Measurements from ENCODE around the gene CYP26A1. TPM values are rescaled to one million over a fixed set of nuclear protein-coding genes. Genes with fewer than 3 reads are reported as not detected.

The CYP26A1 gene
- total RNA-seq, 1 donor from 2014 or later = 0.64 TPM

DNA sequence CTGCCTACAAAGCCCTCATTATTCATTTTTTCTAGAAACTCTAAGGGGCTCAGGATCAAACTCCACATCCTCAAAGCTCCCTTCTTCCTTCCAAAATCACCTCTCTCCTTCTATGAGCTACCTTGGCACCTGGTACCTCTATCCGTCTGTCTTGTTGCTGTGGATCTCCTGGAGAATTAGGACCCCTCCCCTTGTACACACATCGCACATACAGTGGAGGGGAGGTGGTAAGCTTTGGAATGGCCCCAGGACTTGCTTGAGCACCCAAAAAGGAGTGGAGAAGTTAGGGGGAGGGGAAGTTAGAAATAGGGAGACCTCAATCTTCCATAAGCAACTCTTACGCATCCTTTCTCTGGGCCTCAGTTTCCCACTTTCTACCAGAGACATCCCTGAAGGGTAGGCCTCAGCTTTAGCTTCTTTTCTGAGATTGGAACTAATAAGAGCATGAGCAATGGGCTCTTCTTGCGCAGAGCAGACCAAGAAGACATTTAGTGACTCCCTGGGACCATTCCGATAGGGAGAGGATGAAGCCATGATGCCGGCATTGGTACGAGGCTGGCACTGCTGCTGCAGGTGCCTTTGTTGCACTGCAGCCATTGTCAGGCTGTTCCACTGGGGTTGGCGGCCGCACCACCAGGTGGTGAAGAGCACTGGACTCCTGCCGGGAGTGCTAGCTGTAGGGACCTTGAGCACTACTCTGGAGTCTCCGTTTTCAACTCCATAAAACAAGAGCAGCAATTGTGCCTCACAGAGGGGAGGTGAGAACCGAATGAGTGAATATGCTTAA is 8.6 kb upstream of the CYP26A1 start:
- Mint-ChIP-seq H3K36me3 (ENCODE audit: low read depth, unreplicated experiment) (peaks cover 22% of the 10 kb centered on the region), H3K9me3 (ENCODE audit: unreplicated experiment) (no peaks in the 10 kb centered on the region), H3K27ac (ENCODE audit: unreplicated experiment) (no peak overlapping the region), H3K4me1 (ENCODE audit: unreplicated experiment) (peaks cover 21% of the 10 kb centered on the region), H3K4me3 (ENCODE audit: unreplicated experiment) (peak overlapping the region; percentile 23), H3K27me3 (ENCODE audit: unreplicated experiment) (peaks cover 42% of the 10 kb centered on the region)
- no peak for DNase-seq (ENCODE audit: low spot score)
- TF ChIP-seq, protein P1, sequence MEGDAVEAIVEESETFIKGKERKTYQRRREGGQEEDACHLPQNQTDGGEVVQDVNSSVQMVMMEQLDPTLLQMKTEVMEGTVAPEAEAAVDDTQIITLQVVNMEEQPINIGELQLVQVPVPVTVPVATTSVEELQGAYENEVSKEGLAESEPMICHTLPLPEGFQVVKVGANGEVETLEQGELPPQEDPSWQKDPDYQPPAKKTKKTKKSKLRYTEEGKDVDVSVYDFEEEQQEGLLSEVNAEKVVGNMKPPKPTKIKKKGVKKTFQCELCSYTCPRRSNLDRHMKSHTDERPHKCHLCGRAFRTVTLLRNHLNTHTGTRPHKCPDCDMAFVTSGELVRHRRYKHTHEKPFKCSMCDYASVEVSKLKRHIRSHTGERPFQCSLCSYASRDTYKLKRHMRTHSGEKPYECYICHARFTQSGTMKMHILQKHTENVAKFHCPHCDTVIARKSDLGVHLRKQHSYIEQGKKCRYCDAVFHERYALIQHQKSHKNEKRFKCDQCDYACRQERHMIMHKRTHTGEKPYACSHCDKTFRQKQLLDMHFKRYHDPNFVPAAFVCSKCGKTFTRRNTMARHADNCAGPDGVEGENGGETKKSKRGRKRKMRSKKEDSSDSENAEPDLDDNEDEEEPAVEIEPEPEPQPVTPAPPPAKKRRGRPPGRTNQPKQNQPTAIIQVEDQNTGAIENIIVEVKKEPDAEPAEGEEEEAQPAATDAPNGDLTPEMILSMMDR (IDR thresholded peaks at IDR 0.05; ENCODE audit: unreplicated experiment) = no peak

DNA sequence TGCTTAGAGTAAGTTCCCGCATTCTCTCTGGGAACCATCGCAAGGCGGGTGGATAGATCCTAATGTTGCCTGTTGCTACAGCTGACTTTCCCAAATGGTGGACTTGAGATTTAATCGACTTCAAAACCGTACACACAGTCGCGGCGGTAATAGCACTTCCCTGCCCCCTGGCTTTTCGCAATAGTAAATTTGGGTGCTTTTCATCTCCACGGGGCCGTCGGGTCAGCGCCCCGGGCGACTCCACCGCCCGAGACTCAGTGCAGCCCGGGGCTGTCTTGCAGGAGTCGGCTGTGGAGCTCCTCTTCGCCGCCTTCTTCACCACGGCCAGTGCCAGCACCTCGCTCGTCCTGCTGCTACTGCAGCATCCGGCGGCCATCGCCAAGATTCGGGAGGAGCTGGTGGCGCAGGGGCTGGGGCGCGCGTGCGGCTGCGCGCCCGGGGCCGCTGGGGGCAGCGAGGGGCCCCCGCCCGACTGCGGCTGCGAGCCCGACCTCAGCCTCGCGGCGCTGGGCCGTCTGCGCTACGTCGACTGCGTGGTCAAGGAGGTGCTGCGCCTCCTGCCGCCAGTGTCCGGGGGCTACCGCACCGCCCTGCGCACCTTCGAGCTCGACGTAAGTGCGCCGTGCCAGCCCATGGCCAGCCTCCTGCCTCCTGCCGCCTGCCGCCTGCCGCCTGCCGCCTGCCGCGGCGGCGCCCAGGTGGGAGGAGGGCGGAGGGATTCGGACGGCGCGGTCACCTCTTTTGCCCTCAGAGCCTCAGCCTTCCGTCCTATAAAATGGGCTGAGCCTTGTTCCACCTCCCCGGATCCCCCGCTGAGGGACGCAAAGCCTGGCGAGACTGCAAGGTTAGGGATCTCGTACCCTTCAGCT is 7.8 kb upstream of the CYP26A1 start:
- H3K36me3 Mint-ChIP-seq (ENCODE audit: low read depth, unreplicated experiment) = peaks cover 22% of the 10 kb centered on the region
- no peak for DNase-seq (ENCODE audit: low spot score)
- no peak overlapping the region for H3K4me3 Mint-ChIP-seq (ENCODE audit: unreplicated experiment)
- H3K4me1 Mint-ChIP-seq (ENCODE audit: unreplicated experiment) = peaks cover 21% of the 10 kb centered on the region
- no peak overlapping the region for H3K27ac Mint-ChIP-seq (ENCODE audit: unreplicated experiment)
- TF ChIP-seq, protein P1 (IDR thresholded peaks at IDR 0.05; ENCODE audit: unreplicated experiment) = no peak
- peaks cover 44% of the 10 kb centered on the region for H3K27me3 Mint-ChIP-seq (ENCODE audit: unreplicated experiment)
- H3K9me3 Mint-ChIP-seq (ENCODE audit: unreplicated experiment) = no peaks in the 10 kb centered on the region

- no peak for DNase-seq (ENCODE audit: low spot score)
- H3K4me1 Mint-ChIP-seq (ENCODE audit: unreplicated experiment) = peaks cover 21% of the 10 kb centered on the region
- no peaks in the 10 kb centered on the region for H3K9me3 Mint-ChIP-seq (ENCODE audit: unreplicated experiment)
- TF ChIP-seq, protein P1 (IDR thresholded peaks at IDR 0.05; ENCODE audit: unreplicated experiment) = no peak
- H3K4me3 Mint-ChIP-seq (ENCODE audit: unreplicated experiment) = peak overlapping the region; percentile 1
- peaks cover 46% of the 10 kb centered on the region for H3K27me3 Mint-ChIP-seq (ENCODE audit: unreplicated experiment)
- H3K27ac Mint-ChIP-seq (ENCODE audit: unreplicated experiment) = no peak overlapping the region
- peaks cover 22% of the 10 kb centered on the region for H3K36me3 Mint-ChIP-seq (ENCODE audit: low read depth, unreplicated experiment)
These were observed 7.2 kb upstream of the CYP26A1 start for GRCh38 chr10:93066544-93066913.

DNA sequence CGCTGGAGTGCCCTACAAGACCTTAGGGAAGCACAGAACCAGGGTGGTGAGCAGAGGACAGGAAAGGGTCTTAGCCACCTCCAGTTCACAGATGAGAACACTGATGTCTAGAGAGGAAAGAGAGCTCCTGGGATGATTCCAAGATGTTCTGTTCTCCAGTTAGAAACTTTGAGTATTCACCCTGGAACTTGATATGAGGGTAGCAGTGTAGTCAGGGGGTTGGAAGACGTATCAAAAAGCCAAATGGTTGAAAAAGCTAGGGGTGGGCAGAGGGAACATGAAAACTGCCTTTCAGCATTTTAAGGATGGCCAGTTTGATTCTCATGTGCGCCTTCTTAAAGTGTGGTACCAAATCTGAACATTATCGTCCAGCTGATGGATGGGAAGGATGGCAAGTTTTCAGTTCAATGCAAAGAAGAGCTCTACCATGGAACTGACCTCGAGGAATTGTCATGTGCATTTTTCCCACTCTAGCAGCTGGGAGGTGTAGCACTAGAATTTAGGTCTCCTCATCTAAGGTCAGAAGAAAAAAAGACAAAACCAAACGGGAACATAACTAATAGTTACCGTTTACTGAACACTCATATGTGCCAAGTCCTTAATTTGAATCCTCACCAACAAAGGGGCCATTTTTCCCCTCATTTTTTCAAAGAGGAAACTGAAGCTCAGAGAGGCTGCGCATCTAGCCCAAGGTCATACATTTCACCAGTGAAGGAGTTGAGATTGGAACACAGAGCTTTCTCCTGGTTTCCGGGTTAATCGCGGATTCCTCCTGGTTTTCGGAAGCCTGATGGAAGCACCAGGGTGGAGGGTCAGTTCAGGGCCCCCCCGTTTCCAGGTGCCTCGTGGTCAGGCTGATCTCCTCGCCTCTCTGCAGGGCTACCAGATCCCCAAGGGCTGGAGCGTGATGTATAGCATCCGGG is 6.0 kb upstream of the CYP26A1 start:
- Mint-ChIP-seq H3K9me3 (ENCODE audit: unreplicated experiment) (no peaks in the 10 kb centered on the region), H3K27me3 (ENCODE audit: unreplicated experiment) (peaks cover 46% of the 10 kb centered on the region), H3K4me1 (ENCODE audit: unreplicated experiment) (peaks cover 17% of the 10 kb centered on the region), H3K4me3 (ENCODE audit: unreplicated experiment) (peak overlapping the region; percentile 40), H3K36me3 (ENCODE audit: low read depth, unreplicated experiment) (peaks cover 22% of the 10 kb centered on the region), H3K27ac (ENCODE audit: unreplicated experiment) (no peak overlapping the region)
- TF ChIP-seq, protein P1 (IDR thresholded peaks at IDR 0.05; ENCODE audit: unreplicated experiment) = no peak
- DNase-seq (ENCODE audit: low spot score) = no peak
